AG09309 (cell line): ENCODE data around the gene GAPT.

ENCODE experiments used
- DNase-seq: peaks from one replicate; pipeline ENCODE4 v3.0.0-alpha.2; 2010; ENCODE audit warnings: low read depth
- H3K4me3 ChIP-seq: 2 replicates; pipeline ENCODE4 v1.5.1; 2011; ENCODE audit warnings: mild to moderate bottlenecking, low read depth, low read length, moderate library complexity; ENCODE audit not compliant: control insufficient read depth
- TF ChIP-seq, protein P1 (sequence below): IDR thresholded peaks from 2 replicates; pipeline ENCODE4 v1.5.1; 2011; ENCODE audit warnings: mild to moderate bottlenecking, low read depth, low read length, inconsistent platforms; ENCODE audit not compliant: insufficient read depth, control insufficient read depth; ENCODE audit errors: missing control alignments

The GAPT gene

GRCh38 chr5:58491216-58491892, at the start of gene GAPT:
Gene GAPT, plus strand, starts transcription at chr5:58491435. Its CDS starts 3,102 bp downstream, at chr5:58494537.
- H3K4me3 ChIP-seq = no peak within 1 kb of the TSS
- no peak for DNase-seq
- TF ChIP-seq, protein P1, sequence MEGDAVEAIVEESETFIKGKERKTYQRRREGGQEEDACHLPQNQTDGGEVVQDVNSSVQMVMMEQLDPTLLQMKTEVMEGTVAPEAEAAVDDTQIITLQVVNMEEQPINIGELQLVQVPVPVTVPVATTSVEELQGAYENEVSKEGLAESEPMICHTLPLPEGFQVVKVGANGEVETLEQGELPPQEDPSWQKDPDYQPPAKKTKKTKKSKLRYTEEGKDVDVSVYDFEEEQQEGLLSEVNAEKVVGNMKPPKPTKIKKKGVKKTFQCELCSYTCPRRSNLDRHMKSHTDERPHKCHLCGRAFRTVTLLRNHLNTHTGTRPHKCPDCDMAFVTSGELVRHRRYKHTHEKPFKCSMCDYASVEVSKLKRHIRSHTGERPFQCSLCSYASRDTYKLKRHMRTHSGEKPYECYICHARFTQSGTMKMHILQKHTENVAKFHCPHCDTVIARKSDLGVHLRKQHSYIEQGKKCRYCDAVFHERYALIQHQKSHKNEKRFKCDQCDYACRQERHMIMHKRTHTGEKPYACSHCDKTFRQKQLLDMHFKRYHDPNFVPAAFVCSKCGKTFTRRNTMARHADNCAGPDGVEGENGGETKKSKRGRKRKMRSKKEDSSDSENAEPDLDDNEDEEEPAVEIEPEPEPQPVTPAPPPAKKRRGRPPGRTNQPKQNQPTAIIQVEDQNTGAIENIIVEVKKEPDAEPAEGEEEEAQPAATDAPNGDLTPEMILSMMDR = no peak

DNA sequence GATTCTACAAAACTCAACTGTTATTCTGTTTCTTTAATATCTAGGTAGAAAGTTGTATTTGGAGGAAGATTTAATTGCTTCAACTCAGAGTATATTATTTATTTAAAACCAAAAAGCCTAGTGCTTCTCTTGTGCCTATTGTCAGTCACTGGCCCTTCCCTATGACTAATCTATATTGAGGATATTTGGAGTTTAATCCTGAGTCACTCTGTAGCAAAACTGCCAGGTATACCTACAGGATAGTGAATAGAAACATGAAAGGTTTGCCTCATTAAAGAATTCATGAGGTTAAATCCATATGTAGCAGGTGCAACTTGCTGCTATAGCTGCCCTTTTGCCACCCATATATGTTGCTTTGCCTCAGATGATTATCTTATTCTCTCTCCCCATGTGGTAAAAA, 46.4 kb upstream of the GAPT start:
- TF ChIP-seq, protein P1 = no peak
- H3K4me3 ChIP-seq = no peak overlapping the region
- no peak for DNase-seq

DNA sequence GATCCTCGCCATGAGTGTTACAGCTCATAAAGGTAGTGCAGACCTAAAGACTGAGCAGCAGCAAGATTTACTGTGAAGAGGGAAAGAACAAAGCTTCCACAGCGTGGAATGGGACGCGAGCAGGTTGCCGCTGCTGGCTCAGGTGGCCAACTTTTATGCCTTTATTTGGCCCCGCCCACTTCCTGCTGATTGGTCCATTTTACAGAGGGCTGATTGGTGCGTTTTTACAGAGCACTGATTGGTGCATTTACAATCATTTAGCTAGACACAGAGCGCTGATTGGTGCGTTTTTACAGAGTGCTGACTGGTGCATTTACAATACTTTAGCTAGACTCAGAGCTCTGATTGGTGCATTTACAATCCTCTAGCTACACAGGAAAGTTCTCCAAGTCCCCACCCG, 45.2 kb upstream of the GAPT start:
- TF ChIP-seq, protein P1 = no peak
- DNase-seq = no peak
- H3K4me3 ChIP-seq = no peak overlapping the region

GRCh38 chr5:58447226-58447625, 44.0 kb upstream of the GAPT start:
- TF ChIP-seq, protein P1 = no peak
- no peak for DNase-seq
- H3K4me3 ChIP-seq = no peak overlapping the region

- TF ChIP-seq, protein P1 = no peak
- no peak overlapping the region for H3K4me3 ChIP-seq
Measured at GRCh38 chr5:58450018-58450417, 41.2 kb upstream of the GAPT start.

GRCh38 chr5:58450811-58451629, 40.2 kb upstream of the GAPT start:
- TF ChIP-seq, protein P1 = no peak
- H3K4me3 ChIP-seq = no peak overlapping the region
- DNase-seq = no peak

More at GRCh38 chr5:58450018-58450417, 41.2 kb upstream of the GAPT start:
- no peak for DNase-seq
